ENCODE data around the gene PCARE. TPM values are rescaled to one million over a fixed set of nuclear protein-coding genes. Genes with fewer than 3 reads are reported as not detected.

The PCARE gene
- total RNA-seq, 1 donor from 2014 or later = 0.67 TPM

DNA sequence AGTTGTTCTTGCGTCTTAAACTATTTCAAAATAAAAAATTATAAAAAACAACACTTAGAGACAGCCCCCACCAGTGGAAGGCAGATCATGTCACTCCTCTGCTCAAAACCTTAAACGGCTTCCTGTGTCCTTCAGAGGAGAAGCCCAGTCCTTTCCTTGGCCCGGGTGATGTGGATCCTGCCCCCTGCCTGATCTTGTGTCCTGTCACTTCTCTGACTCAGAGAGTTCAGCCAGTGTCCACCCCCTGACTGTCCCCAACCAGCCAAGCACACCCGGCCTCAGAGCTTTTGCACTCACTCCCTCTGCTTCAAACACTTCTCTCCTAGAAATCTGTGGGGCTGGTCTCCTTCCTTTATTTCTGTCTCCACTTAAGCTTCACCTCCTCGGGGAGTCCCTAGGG lies 57.8 kb downstream of the PCARE start:
- intact Hi-C loops (cut with DNase I) = no loop called here
- DNase-seq (peak; percentile 58), ATAC-seq (ENCODE audit: poor library complexity) (no peak)

DNA sequence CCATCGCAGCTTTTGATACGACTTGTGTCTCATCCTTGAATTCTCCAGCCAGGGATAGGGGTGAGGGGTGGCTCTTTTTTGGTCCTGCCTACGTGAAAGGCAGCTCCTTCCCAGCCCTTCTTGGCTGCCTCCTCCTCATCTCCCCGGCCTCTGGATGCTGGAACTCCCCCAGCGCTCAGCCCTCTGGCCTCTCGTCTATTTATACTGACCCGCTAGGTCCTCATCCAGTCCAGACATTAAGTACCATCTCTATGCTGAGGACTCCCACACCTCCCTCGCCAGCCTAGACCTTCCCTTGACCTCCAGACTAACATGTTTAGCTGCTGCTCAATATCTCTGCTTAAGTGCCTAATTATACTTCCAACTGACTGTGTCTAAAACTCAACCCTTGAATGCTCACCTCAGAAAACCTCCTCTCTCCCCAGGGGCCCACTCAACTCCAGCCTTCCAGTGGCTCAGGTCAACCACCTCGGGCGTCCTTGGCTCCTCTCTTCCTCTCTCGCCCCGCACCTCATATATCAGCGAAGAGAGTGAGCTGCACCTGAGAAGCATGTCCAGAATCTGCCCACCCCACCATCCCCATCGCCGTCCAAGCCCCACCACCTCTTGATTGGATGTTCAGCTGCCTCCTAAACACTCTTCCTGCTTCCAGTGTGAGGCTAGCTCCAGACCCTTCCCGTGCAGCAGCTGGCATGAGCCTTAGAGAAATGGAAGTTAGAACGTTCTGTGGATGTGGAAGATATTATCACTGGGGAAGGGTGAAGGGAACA lies 58.4 kb downstream of the PCARE start:
- intact Hi-C loops (cut with DNase I) = no loop called here
- DNase-seq (peak; percentile 78), ATAC-seq (ENCODE audit: poor library complexity) (peak; percentile 50)

DNA sequence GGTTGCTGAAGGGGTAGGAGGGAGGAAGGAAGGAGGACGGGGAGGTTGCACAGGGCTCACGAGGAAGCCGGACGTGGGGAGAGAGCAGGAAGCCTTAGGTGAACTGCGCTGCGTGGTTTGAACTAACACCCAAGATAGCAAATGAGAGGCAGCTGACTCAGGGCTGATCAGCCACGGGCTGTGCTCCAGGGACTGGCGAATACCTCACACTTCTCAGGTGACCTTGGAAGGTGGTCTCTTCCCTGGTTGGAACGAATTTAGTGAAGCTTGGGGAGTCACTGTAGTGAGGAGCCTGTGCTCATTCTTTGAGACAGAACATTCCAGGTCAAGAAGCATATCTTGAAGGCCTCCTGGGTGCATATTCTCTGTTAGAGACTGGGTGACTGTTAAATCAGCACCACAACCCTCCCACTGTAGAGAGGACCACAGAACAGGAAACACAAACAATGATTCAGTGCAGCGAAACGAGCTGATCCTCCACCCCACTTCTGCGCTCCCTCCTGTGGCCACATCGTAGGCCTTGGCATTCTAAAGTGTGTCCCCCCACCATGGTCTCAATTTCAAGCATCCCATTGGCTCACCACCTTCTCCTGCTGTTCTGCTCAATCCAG lies 59.4 kb downstream of the PCARE start:
- peak; percentile 81 for DNase-seq
- peak; percentile 43 for ATAC-seq (ENCODE audit: poor library complexity)
- intact Hi-C loops (cut with DNase I) = no loop called here

DNA sequence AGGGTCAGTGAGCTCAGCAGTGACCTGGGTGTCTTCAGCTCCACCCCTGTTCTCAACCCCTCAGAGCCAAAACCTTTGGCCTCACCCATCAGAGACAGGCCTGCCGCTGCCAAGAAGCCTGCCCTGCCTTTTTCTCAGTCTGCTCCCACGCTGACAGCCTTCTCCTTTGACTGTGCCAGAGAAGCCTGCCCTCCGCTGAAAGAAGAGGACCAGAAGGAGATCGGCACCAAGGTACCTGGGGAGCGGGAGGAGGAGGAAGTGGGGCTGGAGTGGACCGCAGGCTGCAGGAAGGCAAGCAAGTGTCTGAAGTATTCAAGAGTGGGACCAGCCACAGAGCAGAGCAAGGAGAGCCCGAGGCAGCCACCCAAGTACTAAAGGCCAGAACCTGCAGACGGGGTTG lies 60.0 kb downstream of the PCARE start:
- ATAC-seq (ENCODE audit: poor library complexity) (peak; percentile 18), DNase-seq (peak; percentile 62)
- intact Hi-C loops (cut with DNase I) = no loop called here

DNA sequence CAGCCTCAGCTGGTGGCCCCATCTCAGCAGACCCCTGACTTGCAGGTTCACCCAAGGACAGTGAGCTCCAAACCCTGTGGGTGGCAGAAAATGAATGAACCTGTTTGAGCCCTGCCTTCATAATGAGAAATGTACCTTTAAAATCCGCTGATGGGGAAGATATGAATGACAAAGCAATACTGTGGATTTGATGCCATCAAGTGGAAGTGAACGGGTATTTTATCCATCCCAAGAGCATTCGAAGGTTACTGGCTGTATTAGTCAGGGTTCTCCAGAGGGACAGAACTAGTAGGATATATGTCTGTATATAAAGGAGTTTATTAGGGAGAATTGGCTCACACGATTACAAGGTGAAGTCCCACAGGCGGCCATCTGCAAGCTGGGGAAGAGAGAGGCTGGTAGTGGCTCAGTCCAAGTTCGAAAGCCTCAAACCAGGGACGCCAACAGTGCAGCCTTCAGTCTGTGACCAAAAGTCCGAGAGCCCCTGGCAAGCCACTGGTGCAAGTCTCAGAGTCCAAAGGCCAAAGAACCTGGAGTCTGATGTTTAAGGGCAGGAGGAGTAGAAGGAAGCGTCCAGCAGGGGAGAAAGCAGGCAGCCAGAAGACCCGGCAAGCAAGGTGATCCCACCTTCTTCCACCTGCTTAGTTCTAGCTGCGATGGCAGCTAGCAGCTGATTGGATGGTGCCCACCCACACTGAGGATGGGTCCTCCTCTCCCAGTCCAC lies 61.1 kb downstream of the PCARE start:
- ATAC-seq (ENCODE audit: poor library complexity) = no peak
- peak; percentile 30 for DNase-seq
- intact Hi-C loops (cut with DNase I) = no loop called here

DNA sequence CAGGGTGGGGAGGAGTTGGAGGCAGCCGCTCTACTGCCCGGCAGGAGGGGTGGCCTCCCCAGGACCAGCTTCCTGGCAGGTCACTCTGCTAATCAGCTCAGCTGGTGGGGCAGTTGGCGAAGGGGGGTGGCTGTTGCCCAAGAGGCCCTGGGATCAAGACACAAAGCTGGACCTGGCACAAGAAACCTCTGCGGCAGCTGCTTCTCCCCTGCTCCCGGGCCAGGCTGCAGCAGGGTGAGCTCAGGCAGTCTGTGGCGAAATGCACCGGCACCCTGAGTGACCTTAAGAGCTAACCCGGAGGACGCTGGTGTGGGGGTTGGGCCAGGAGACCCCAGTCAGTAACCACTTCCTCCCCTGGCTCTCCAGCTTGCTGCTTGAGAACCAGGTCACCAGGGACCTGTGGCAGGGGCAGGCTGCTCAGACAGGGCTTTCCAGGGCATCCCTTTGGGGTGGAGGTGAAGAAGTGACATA lies 62.1 kb downstream of the PCARE start:
- intact Hi-C loops (cut with DNase I) = no loop called here
- DNase-seq (peak; percentile 91), ATAC-seq (ENCODE audit: poor library complexity) (peak; percentile 62)

Other genes starting within 250 kb of the PCARE start
- gene TRMT61B, start 204.2 kb downstream of the PCARE start, total RNA-seq = 22.2 TPM
- gene WDR43, start 179.9 kb downstream of the PCARE start, total RNA-seq = 19.0 TPM
- 42.8 TPM for gene TOGARAM2, start 93.2 kb downstream of the PCARE start, total RNA-seq
- gene CLIP4, start 40.9 kb upstream of the PCARE start, total RNA-seq = 25.6 TPM

Data from Right ventricle myocardium superior (tissue), 1 donor.